Uterine smooth muscle cell (primary cell): Measurements from ENCODE around the gene NCR3LG1. TPM values are rescaled to one million over a fixed set of nuclear protein-coding genes. Genes with fewer than 3 reads are reported as not detected.

Experiments used
- total RNA-seq: library from RNA; depleted of rRNA; stranded (reverse); fragments of >200 nt; gene quantifications from 2 replicates; pipeline ENCODE4 v1.2.3, GENCODE V29; 2014

NCR3LG1 gene
- 9.5 and 9.7 TPM in 2 replicates for total RNA-seq

GRCh38 chr11:17351510-17352176 is at the start of gene NCR3LG1:
TSS of gene NCR3LG1 (plus strand) at chr11:17351800. CDS start at chr11:17351970, 170 bp downstream.

GRCh38 chr11:17388609-17389210 is 37.1 kb downstream of the NCR3LG1 start, which contains the start of gene KCNJ11:
TSS of gene KCNJ11 (minus strand) at chr11:17388659. CDS start at chr11:17388091, 568 bp downstream.

Other genes starting within 250 kb of the NCR3LG1 start
- 66.5 and 72.4 TPM in 2 replicates for gene PIK3C2A, start 143.8 kb upstream of the NCR3LG1 start, total RNA-seq
- gene NUCB2, start 75.1 kb upstream of the NCR3LG1 start, total RNA-seq = 135 and 208 TPM in 2 replicates
- gene KCNJ11, start 36.9 kb downstream of the NCR3LG1 start, total RNA-seq = not detected in 2 replicates
- gene ABCC8, start 125.0 kb downstream of the NCR3LG1 start, total RNA-seq = not detected in 2 replicates
- gene USH1C, start 192.6 kb downstream of the NCR3LG1 start, total RNA-seq = not detected in 2 replicates
- gene OTOG, start 195.5 kb downstream of the NCR3LG1 start, total RNA-seq = not detected in 2 replicates